Measurements from ENCODE around the gene EIF4ENIF1. TPM values are rescaled to one million over a fixed set of nuclear protein-coding genes. Genes with fewer than 3 reads are reported as not detected.
"Not testable (repeated sequence)": the region's sequence is repeated elsewhere in the genome, so short reads cannot be mapped to it uniquely, and the experiment has no call there.

EIF4ENIF1 gene
- total and polyA plus RNA-seq, 2 experiments from 2014 or later = 18.0 to 26.5 TPM

- Histone ChIP-seq H3K27ac (no peak overlapping the region), H3K27me3 (no peaks in the 10 kb centered on the region), H3K36me3 (no peaks in the 10 kb centered on the region), H3K4me3 (no peak overlapping the region), H3K4me1 (ENCODE audit: low read depth) (no peaks in the 10 kb centered on the region), H3K9me3 (ENCODE audit: low read depth) (no peaks in the 10 kb centered on the region)
- peak in 1 of 2 donors; percentile 59 for DNase-seq (ENCODE audit: low read depth in 1 of 2, low spot score in 1 of 2)
- TF ChIP-seq CTCF (IDR thresholded peaks at IDR 0.05; ENCODE audit: low read depth, low read length) = no peak
Measured at GRCh38 chr22:31530823-31531195, 41.2 kb upstream of the EIF4ENIF1 start.

GRCh38 chr22:31526270-31526669 is 36.6 kb upstream of the EIF4ENIF1 start:
- H3K4me1 ChIP-seq (ENCODE audit: low read depth) = no peaks in the 10 kb centered on the region
- H3K4me3 ChIP-seq = no peak overlapping the region
- no peaks in the 10 kb centered on the region for H3K27me3 ChIP-seq
- H3K36me3 ChIP-seq = no peaks in the 10 kb centered on the region
- DNase-seq (ENCODE audit: low read depth in 1 of 2, low spot score in 1 of 2) = no peak
- H3K27ac ChIP-seq = no peak overlapping the region
- H3K9me3 ChIP-seq (ENCODE audit: low read depth) = no peaks in the 10 kb centered on the region
- no peak for TF ChIP-seq CTCF (IDR thresholded peaks at IDR 0.05; ENCODE audit: low read depth, low read length)

GRCh38 chr22:31524132-31524531 is 34.5 kb upstream of the EIF4ENIF1 start:
- H3K27me3 ChIP-seq; DNase-seq (ENCODE audit: low read depth in 1 of 2, low spot score in 1 of 2); H3K4me1 ChIP-seq (ENCODE audit: low read depth); H3K4me3 ChIP-seq; H3K9me3 ChIP-seq (ENCODE audit: low read depth); H3K27ac ChIP-seq; H3K36me3 ChIP-seq: not testable (repeated sequence)

- H3K4me1 ChIP-seq (ENCODE audit: low read depth) = no peaks in the 10 kb centered on the region
- H3K27ac ChIP-seq = no peak overlapping the region
- H3K4me3 ChIP-seq = no peak overlapping the region
- no peaks in the 10 kb centered on the region for H3K36me3 ChIP-seq
- TF ChIP-seq CTCF (IDR thresholded peaks at IDR 0.05; ENCODE audit: low read depth, low read length) = no peak
- no peaks in the 10 kb centered on the region for H3K27me3 ChIP-seq
- H3K9me3 ChIP-seq (ENCODE audit: low read depth) = no peaks in the 10 kb centered on the region
- DNase-seq (ENCODE audit: low read depth in 1 of 2, low spot score in 1 of 2) = no peak
Measured at GRCh38 chr22:31520051-31520450, 30.4 kb upstream of the EIF4ENIF1 start.

GRCh38 chr22:31509061-31509762 is 19.6 kb upstream of the EIF4ENIF1 start:
- no peak overlapping the region for H3K27ac ChIP-seq
- no peak for TF ChIP-seq CTCF (IDR thresholded peaks at IDR 0.05; ENCODE audit: low read depth, low read length)
- H3K36me3 ChIP-seq = no peaks in the 10 kb centered on the region
- H3K4me1 ChIP-seq (ENCODE audit: low read depth) = no peaks in the 10 kb centered on the region
- H3K27me3 ChIP-seq = no peaks in the 10 kb centered on the region
- DNase-seq (ENCODE audit: low read depth in 1 of 2, low spot score in 1 of 2) = no peak
- H3K9me3 ChIP-seq (ENCODE audit: low read depth) = no peaks in the 10 kb centered on the region
- H3K4me3 ChIP-seq = no peak overlapping the region

- Histone ChIP-seq H3K36me3 (no peaks in the 10 kb centered on the region), H3K4me1 (ENCODE audit: low read depth) (no peaks in the 10 kb centered on the region), H3K27me3 (no peaks in the 10 kb centered on the region), H3K9me3 (ENCODE audit: low read depth) (no peaks in the 10 kb centered on the region), H3K27ac (no peak overlapping the region), H3K4me3 (no peak overlapping the region)
- no peak for DNase-seq (ENCODE audit: low read depth in 1 of 2, low spot score in 1 of 2)
- no peak for TF ChIP-seq CTCF (IDR thresholded peaks at IDR 0.05; ENCODE audit: low read depth, low read length)
Measured at GRCh38 chr22:31508536-31508935, 18.9 kb upstream of the EIF4ENIF1 start.

- not testable (repeated sequence) for H3K4me3 ChIP-seq; H3K27ac ChIP-seq; DNase-seq (ENCODE audit: low read depth in 1 of 2, low spot score in 1 of 2); H3K27me3 ChIP-seq; H3K9me3 ChIP-seq (ENCODE audit: low read depth); H3K36me3 ChIP-seq; H3K4me1 ChIP-seq (ENCODE audit: low read depth)
Measured at GRCh38 chr22:31507517-31507916, 17.9 kb upstream of the EIF4ENIF1 start.
